HEK293 (cell line): ENCODE data around the gene METTL25.
A peak's percentile ranks its signal among the peaks of the same experiment; 100 is the strongest.

Experiments used
- FEZF1 ChIP-seq: fragments of 450-650 bp; formaldehyde crosslinking; IDR thresholded peaks from 2 replicates; pipeline ENCODE4 v1.5.1; 2016; ENCODE audit warnings: missing biosample characterization, missing genetic modification characterization
- OSR2 ChIP-seq: fragments of 450-650 bp; formaldehyde crosslinking; IDR thresholded peaks from 2 replicates; pipeline ENCODE4 v1.5.1; 2016; ENCODE audit warnings: missing biosample characterization, missing genetic modification characterization
- TCF7L2 ChIP-seq: IDR thresholded peaks from 2 replicates; pipeline ENCODE4 v1.6.1; 2011; ENCODE audit warnings: low read depth, mild to moderate bottlenecking, inconsistent platforms, low read length, moderate library complexity, borderline replicate concordance
- ZBTB17 ChIP-seq: fragments of 450-650 bp; formaldehyde crosslinking; IDR thresholded peaks from 2 replicates; pipeline ENCODE4 v1.5.1; 2016; ENCODE audit warnings: missing biosample characterization, missing genetic modification characterization
- ZNF10 ChIP-seq: fragments of 450-650 bp; formaldehyde crosslinking; IDR thresholded peaks from 2 replicates; pipeline ENCODE4 v1.5.1; 2017; ENCODE audit warnings: missing biosample characterization, missing genetic modification characterization
- ZNF138 ChIP-seq: fragments of 450-650 bp; formaldehyde crosslinking; IDR thresholded peaks from 2 replicates; pipeline ENCODE4 v1.5.1; 2016; ENCODE audit warnings: missing biosample characterization, missing genetic modification characterization, borderline replicate concordance
- ZNF146 ChIP-seq: fragments of 450-650 bp; formaldehyde crosslinking; IDR thresholded peaks from 2 replicates; pipeline ENCODE4 v1.5.1; 2016; ENCODE audit warnings: missing biosample characterization, missing genetic modification characterization
- ZNF169 ChIP-seq: fragments of 450-650 bp; formaldehyde crosslinking; IDR thresholded peaks from 2 replicates; pipeline ENCODE4 v1.5.1; 2016; ENCODE audit warnings: missing biosample characterization, missing genetic modification characterization
- ZNF221 ChIP-seq: fragments of 450-650 bp; formaldehyde crosslinking; IDR thresholded peaks from 2 replicates; pipeline ENCODE4 v1.5.1; 2017; ENCODE audit warnings: missing biosample characterization, missing genetic modification characterization, borderline replicate concordance
- ZNF366 ChIP-seq: fragments of 450-650 bp; formaldehyde crosslinking; conservative IDR thresholded peaks from 2 replicates; pipeline ENCODE4 v1.5.1; 2016; ENCODE audit warnings: missing biosample characterization, missing genetic modification characterization
- ZNF37A ChIP-seq: fragments of 450-650 bp; IDR thresholded peaks from 2 replicates; pipeline ENCODE4 v1.5.1; 2018; ENCODE audit warnings: missing biosample characterization, missing genetic modification characterization
- ZNF404 ChIP-seq: fragments of 450-650 bp; formaldehyde crosslinking; IDR thresholded peaks from 2 replicates; pipeline ENCODE4 v1.5.1; 2017; ENCODE audit warnings: missing biosample characterization, missing genetic modification characterization
- ZNF544 ChIP-seq: fragments of 450-650 bp; formaldehyde crosslinking; IDR thresholded peaks from 2 replicates; pipeline ENCODE4 v1.5.0; 2017; ENCODE audit warnings: missing biosample characterization, missing genetic modification characterization
- ZNF548 ChIP-seq: fragments of 450-650 bp; formaldehyde crosslinking; IDR thresholded peaks from 2 replicates; pipeline ENCODE4 v1.5.1; 2016; ENCODE audit warnings: missing biosample characterization, missing genetic modification characterization
- ZNF560 ChIP-seq: fragments of 450-650 bp; formaldehyde crosslinking; IDR thresholded peaks from 2 replicates; pipeline ENCODE4 v1.5.1; 2017; ENCODE audit warnings: missing biosample characterization, missing genetic modification characterization, borderline replicate concordance
- ZNF629 ChIP-seq: fragments of 450-650 bp; formaldehyde crosslinking; IDR thresholded peaks from 2 replicates; pipeline ENCODE4 v1.5.1; 2017; ENCODE audit warnings: missing biosample characterization, missing genetic modification characterization
- ZNF768 ChIP-seq: fragments of 450-650 bp; formaldehyde crosslinking; IDR thresholded peaks from 2 replicates; pipeline ENCODE4 v1.5.1; 2018; ENCODE audit warnings: missing biosample characterization, mild to moderate bottlenecking, missing genetic modification characterization
- ZXDB ChIP-seq: fragments of 450-650 bp; formaldehyde crosslinking; IDR thresholded peaks from 2 replicates; pipeline ENCODE4 v1.5.1; 2016; ENCODE audit warnings: missing biosample characterization, missing genetic modification characterization
- TF ChIP-seq, protein P1 (sequence below): fragments of 450-650 bp; formaldehyde crosslinking; conservative IDR thresholded peaks from 2 replicates; pipeline ENCODE4 v1.5.1; 2016; ENCODE audit warnings: low read depth, missing biosample characterization, missing genetic modification characterization
- TF ChIP-seq, protein P2 (sequence below): fragments of 450-650 bp; formaldehyde crosslinking; IDR thresholded peaks from 2 replicates; pipeline ENCODE4 v1.5.1; 2016; ENCODE audit warnings: missing biosample characterization, missing genetic modification characterization, borderline replicate concordance
- TF ChIP-seq, protein P3 (sequence below): fragments of 450-650 bp; formaldehyde crosslinking; IDR thresholded peaks from 2 replicates; pipeline ENCODE4 v1.5.1; 2016; ENCODE audit warnings: missing biosample characterization, missing genetic modification characterization
- TF ChIP-seq, protein P4 (sequence below): fragments of 450-650 bp; formaldehyde crosslinking; IDR thresholded peaks from 2 replicates; pipeline ENCODE4 v1.5.1; 2017; ENCODE audit warnings: missing biosample characterization, missing genetic modification characterization
- TF ChIP-seq, protein P5 (sequence below): fragments of 450-650 bp; formaldehyde crosslinking; IDR thresholded peaks from 2 replicates; pipeline ENCODE4 v1.5.1; 2016; ENCODE audit warnings: missing biosample characterization, missing genetic modification characterization, low read depth
- TF ChIP-seq, protein P6 (sequence below): fragments of 450-650 bp; formaldehyde crosslinking; IDR thresholded peaks from 2 replicates; pipeline ENCODE4 v1.5.1; 2016; ENCODE audit warnings: missing biosample characterization, missing genetic modification characterization
- TF ChIP-seq, protein P7 (sequence below): fragments of 450-650 bp; formaldehyde crosslinking; IDR thresholded peaks from 2 replicates; pipeline ENCODE4 v1.5.1; 2016; ENCODE audit warnings: missing biosample characterization, missing genetic modification characterization

The METTL25 gene

DNA sequence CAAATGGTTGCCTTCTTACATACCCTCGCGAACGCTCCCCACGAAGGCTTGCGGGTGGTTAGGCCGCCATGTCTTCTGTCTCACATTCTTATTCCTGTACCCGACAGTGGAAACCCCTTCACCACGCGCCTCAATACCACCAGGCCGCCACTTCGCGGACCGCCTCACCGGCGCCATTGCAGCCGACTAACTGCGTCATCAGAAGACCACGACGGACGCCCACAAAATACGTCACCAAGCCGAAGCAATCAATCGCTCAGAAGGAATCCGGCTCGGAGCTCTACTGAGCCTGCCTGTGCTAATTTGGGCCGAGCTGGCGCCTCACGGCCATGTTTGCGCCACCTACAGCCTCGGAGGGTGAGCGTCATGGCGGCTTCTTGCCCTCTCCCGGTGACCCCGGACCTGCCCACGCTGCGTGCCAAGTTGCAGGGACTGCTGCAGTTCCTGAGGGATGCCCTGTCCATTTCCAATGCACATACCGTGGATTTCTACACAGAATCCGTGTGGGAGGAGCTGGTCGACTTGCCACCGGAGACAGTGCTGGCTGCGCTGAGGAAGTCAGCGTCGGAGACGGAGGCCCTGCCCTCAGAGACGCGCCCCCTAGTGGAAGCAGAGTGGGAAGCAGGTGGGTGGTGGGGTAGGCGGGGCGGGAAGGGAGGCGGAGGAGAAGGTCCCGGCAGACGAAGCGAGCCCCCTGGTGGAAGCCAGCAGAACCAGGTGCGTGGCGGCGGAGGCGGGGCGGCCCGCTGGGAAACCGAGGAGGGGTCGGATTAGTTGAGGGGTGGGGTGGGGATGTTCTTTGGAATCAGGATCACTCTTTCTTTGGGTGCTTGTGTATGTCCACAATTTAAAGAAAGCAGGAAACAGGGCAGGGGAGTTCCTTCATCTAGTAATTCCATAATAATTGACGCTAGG lies at the start of gene METTL25, which contains the start of gene CCDC59 (continued):
- TF ChIP-seq, protein P1, sequence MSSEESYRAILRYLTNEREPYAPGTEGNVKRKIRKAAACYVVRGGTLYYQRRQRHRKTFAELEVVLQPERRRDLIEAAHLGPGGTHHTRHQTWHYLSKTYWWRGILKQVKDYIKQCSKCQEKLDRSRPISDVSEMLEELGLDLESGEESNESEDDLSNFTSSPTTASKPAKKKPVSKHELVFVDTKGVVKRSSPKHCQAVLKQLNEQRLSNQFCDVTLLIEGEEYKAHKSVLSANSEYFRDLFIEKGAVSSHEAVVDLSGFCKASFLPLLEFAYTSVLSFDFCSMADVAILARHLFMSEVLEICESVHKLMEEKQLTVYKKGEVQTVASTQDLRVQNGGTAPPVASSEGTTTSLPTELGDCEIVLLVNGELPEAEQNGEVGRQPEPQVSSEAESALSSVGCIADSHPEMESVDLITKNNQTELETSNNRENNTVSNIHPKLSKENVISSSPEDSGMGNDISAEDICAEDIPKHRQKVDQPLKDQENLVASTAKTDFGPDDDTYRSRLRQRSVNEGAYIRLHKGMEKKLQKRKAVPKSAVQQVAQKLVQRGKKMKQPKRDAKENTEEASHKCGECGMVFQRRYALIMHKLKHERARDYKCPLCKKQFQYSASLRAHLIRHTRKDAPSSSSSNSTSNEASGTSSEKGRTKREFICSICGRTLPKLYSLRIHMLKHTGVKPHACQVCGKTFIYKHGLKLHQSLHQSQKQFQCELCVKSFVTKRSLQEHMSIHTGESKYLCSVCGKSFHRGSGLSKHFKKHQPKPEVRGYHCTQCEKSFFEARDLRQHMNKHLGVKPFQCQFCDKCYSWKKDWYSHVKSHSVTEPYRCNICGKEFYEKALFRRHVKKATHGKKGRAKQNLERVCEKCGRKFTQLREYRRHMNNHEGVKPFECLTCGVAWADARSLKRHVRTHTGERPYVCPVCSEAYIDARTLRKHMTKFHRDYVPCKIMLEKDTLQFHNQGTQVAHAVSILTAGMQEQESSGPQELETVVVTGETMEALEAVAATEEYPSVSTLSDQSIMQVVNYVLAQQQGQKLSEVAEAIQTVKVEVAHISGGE (tag by site-specific recombination), result peak; percentile 57
- TF ChIP-seq ZNF560 (tag by site-specific recombination) (no peak), ZXDB (tag by site-specific recombination) (peak; percentile 96), ZNF544 (tag by site-specific recombination) (no peak), ZNF629 (peak; percentile 98), ZNF169 (tag by site-specific recombination) (no peak), TCF7L2 (no peak), FEZF1 (tag by site-specific recombination) (no peak), ZNF146 (peak; percentile 43; the same call in 1 of the 2 replicates), OSR2 (tag by site-specific recombination) (no peak; the same call in 1 of the 2 replicates), ZNF221 (no peak), ZNF10 (tag by site-specific recombination) (0 out of 2 replicates have a peak, but pooled peaks have one; percentile 21), ZNF37A (tag by site-specific recombination) (no peak), ZNF366 (tag by site-specific recombination) (peak; percentile 36; the same call in 1 of the 2 replicates), ZNF768 (tag by site-specific recombination) (no peak), ZNF138 (no peak), ZNF548 (tag by site-specific recombination) (no peak), ZBTB17 (tag by site-specific recombination) (peak; percentile 100), ZNF404 (tag by site-specific recombination) (no peak)
- TF ChIP-seq, protein P2, sequence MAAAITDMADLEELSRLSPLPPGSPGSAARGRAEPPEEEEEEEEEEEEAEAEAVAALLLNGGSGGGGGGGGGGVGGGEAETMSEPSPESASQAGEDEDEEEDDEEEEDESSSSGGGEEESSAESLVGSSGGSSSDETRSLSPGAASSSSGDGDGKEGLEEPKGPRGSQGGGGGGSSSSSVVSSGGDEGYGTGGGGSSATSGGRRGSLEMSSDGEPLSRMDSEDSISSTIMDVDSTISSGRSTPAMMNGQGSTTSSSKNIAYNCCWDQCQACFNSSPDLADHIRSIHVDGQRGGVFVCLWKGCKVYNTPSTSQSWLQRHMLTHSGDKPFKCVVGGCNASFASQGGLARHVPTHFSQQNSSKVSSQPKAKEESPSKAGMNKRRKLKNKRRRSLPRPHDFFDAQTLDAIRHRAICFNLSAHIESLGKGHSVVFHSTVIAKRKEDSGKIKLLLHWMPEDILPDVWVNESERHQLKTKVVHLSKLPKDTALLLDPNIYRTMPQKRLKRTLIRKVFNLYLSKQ (tag by site-specific recombination), result no peak
- TF ChIP-seq, protein P3, sequence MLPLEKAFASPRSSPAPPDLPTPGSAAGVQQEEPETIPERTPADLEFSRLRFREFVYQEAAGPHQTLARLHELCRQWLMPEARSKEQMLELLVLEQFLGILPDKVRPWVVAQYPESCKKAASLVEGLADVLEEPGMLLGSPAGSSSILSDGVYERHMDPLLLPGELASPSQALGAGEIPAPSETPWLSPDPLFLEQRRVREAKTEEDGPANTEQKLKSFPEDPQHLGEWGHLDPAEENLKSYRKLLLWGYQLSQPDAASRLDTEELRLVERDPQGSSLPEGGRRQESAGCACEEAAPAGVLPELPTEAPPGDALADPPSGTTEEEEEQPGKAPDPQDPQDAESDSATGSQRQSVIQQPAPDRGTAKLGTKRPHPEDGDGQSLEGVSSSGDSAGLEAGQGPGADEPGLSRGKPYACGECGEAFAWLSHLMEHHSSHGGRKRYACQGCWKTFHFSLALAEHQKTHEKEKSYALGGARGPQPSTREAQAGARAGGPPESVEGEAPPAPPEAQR (tag by site-specific recombination), result peak; percentile 75; the same call in 1 of the 2 replicates
- TF ChIP-seq, protein P4, sequence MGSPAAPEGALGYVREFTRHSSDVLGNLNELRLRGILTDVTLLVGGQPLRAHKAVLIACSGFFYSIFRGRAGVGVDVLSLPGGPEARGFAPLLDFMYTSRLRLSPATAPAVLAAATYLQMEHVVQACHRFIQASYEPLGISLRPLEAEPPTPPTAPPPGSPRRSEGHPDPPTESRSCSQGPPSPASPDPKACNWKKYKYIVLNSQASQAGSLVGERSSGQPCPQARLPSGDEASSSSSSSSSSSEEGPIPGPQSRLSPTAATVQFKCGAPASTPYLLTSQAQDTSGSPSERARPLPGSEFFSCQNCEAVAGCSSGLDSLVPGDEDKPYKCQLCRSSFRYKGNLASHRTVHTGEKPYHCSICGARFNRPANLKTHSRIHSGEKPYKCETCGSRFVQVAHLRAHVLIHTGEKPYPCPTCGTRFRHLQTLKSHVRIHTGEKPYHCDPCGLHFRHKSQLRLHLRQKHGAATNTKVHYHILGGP, result no peak
- TF ChIP-seq, protein P5, sequence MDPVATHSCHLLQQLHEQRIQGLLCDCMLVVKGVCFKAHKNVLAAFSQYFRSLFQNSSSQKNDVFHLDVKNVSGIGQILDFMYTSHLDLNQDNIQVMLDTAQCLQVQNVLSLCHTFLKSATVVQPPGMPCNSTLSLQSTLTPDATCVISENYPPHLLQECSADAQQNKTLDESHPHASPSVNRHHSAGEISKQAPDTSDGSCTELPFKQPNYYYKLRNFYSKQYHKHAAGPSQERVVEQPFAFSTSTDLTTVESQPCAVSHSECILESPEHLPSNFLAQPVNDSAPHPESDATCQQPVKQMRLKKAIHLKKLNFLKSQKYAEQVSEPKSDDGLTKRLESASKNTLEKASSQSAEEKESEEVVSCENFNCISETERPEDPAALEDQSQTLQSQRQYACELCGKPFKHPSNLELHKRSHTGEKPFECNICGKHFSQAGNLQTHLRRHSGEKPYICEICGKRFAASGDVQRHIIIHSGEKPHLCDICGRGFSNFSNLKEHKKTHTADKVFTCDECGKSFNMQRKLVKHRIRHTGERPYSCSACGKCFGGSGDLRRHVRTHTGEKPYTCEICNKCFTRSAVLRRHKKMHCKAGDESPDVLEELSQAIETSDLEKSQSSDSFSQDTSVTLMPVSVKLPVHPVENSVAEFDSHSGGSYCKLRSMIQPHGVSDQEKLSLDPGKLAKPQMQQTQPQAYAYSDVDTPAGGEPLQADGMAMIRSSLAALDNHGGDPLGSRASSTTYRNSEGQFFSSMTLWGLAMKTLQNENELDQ (tag by site-specific recombination), result 0 out of 2 replicates have a peak, but pooled peaks have one; percentile 42
- TF ChIP-seq, protein P6, sequence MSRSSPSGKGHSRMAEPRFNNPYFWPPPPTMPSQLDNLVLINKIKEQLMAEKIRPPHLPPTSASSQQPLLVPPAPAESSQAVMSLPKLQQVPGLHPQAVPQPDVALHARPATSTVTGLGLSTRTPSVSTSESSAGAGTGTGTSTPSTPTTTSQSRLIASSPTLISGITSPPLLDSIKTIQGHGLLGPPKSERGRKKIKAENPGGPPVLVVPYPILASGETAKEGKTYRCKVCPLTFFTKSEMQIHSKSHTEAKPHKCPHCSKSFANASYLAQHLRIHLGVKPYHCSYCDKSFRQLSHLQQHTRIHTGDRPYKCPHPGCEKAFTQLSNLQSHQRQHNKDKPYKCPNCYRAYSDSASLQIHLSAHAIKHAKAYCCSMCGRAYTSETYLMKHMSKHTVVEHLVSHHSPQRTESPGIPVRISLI (tag by site-specific recombination), result no peak
- TF ChIP-seq, protein P7, sequence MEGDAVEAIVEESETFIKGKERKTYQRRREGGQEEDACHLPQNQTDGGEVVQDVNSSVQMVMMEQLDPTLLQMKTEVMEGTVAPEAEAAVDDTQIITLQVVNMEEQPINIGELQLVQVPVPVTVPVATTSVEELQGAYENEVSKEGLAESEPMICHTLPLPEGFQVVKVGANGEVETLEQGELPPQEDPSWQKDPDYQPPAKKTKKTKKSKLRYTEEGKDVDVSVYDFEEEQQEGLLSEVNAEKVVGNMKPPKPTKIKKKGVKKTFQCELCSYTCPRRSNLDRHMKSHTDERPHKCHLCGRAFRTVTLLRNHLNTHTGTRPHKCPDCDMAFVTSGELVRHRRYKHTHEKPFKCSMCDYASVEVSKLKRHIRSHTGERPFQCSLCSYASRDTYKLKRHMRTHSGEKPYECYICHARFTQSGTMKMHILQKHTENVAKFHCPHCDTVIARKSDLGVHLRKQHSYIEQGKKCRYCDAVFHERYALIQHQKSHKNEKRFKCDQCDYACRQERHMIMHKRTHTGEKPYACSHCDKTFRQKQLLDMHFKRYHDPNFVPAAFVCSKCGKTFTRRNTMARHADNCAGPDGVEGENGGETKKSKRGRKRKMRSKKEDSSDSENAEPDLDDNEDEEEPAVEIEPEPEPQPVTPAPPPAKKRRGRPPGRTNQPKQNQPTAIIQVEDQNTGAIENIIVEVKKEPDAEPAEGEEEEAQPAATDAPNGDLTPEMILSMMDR (tag by site-specific recombination), result peak; percentile 100
